WTC11 (cell line): ENCODE results near the gene SPTLC2. TPM values are rescaled to one million over a fixed set of nuclear protein-coding genes. Genes with fewer than 3 reads are reported as not detected.

Source experiments
- ATAC-seq: fragments of 200-7000 bp; cut with Tn5 transposase; 2 replicates; pipeline ENCODE4 v1.10.0; 2021; ENCODE audit warnings: mild to moderate bottlenecking, moderate library complexity
- CTCF ChIA-PET: fragments of 300-600 bp; sonication (Branson Sonifier 250); formaldehyde crosslinking; loops from one replicate; lab custom pipeline; 2021; ENCODE audit warnings: antibody characterized with exemption; lab: Charles Lee
- POLR2A ChIA-PET: fragments of 350-600 bp; sonication (Branson Sonifier 250); formaldehyde crosslinking; loops from one replicate; lab custom pipeline; 2021; ENCODE audit warnings: antibody characterized with exemption; lab: Charles Lee
- DNase-seq: peaks from one replicate; pipeline ENCODE4 v3.0.0; 2021; ENCODE audit warnings: low spot score
- H3K27ac Mint-ChIP-seq: 2 replicates; pipeline ENCODE4 v1.8.0; 2021; ENCODE audit warnings: mixed read lengths
- H3K27me3 Mint-ChIP-seq: 2 replicates; pipeline ENCODE4 v1.8.0; 2021; ENCODE audit warnings: low read depth, mild to moderate bottlenecking, moderate library complexity, mixed read lengths
- H3K36me3 Mint-ChIP-seq: 2 replicates; pipeline ENCODE4 v1.8.0; 2021; ENCODE audit warnings: mixed read lengths
- H3K4me1 Mint-ChIP-seq: 2 replicates; pipeline ENCODE4 v1.8.0; 2022; ENCODE audit warnings: mixed read lengths
- H3K4me3 Mint-ChIP-seq: 2 replicates; pipeline ENCODE4 v1.8.0; 2021; ENCODE audit warnings: mild to moderate bottlenecking, moderate library complexity, mixed read lengths
- H3K9me3 Mint-ChIP-seq: 2 replicates; pipeline ENCODE4 v1.8.0; 2021; ENCODE audit warnings: mixed read lengths
- GTF2I ChIP-seq: fragments of 250-450 bp; sonication (Bioruptor Pico); conservative IDR thresholded peaks from 2 replicates; pipeline ENCODE4 v1.4.0; 2021; ENCODE audit warnings: mild to moderate bottlenecking
- HMGXB4 ChIP-seq: sonication (generic); formaldehyde crosslinking; IDR thresholded peaks from 2 replicates; pipeline ENCODE4 v1.8.1; 2023; ENCODE audit warnings: mild to moderate bottlenecking, moderate library complexity, missing genetic modification reagents
- IRF1 ChIP-seq: sonication (generic); formaldehyde crosslinking; IDR thresholded peaks from 2 replicates; pipeline ENCODE4 v1.8.0; 2023; ENCODE audit warnings: missing genetic modification reagents
- MAX ChIP-seq: sonication (generic); formaldehyde crosslinking; IDR thresholded peaks from 2 replicates; pipeline ENCODE4 v1.8.0; 2022; ENCODE audit warnings: mild to moderate bottlenecking, missing genetic modification reagents
- MLX ChIP-seq: sonication (generic); formaldehyde crosslinking; IDR thresholded peaks from 2 replicates; pipeline ENCODE4 v1.8.1; 2023; ENCODE audit warnings: mild to moderate bottlenecking, missing genetic modification reagents, moderate library complexity
- NFE2L1 ChIP-seq: sonication (generic); formaldehyde crosslinking; IDR thresholded peaks from 2 replicates; pipeline ENCODE4 v1.8.1; 2023; ENCODE audit warnings: missing genetic modification reagents
- RORB ChIP-seq: fragments of 250-450 bp; sonication (Bioruptor Pico); IDR thresholded peaks from 2 replicates; pipeline ENCODE4 v1.9.0; 2021; ENCODE audit warnings: mild to moderate bottlenecking
- SMAD3 ChIP-seq: sonication (generic); formaldehyde crosslinking; IDR thresholded peaks from 2 replicates; pipeline ENCODE4 v1.8.0; 2022; ENCODE audit warnings: missing genetic modification reagents, mild to moderate bottlenecking, borderline replicate concordance
- SMAD4 ChIP-seq: sonication (generic); formaldehyde crosslinking; IDR thresholded peaks from 2 replicates; pipeline ENCODE4 v1.8.0; 2022; ENCODE audit warnings: mild to moderate bottlenecking, missing genetic modification reagents
- SP1 ChIP-seq: sonication (generic); formaldehyde crosslinking; conservative IDR thresholded peaks from 2 replicates; pipeline ENCODE4 v1.8.1; 2022; ENCODE audit warnings: missing genetic modification reagents
- TCF7 ChIP-seq: sonication (generic); formaldehyde crosslinking; IDR thresholded peaks from 2 replicates; pipeline ENCODE4 v1.8.0; 2022; ENCODE audit warnings: mild to moderate bottlenecking, low read depth, missing genetic modification reagents, moderate library complexity
- TP53 ChIP-seq: sonication (generic); formaldehyde crosslinking; IDR thresholded peaks from 2 replicates; pipeline ENCODE4 v1.8.1; 2023; ENCODE audit warnings: mild to moderate bottlenecking, missing genetic modification reagents
- ZNF423 ChIP-seq: fragments of 250-450 bp; sonication (Bioruptor Pico); IDR thresholded peaks from 2 replicates; pipeline ENCODE4 v2.1.2; 2022; ENCODE audit warnings: mild to moderate bottlenecking, moderate library complexity
- ZSCAN18 ChIP-seq: fragments of 250-450 bp; sonication (Bioruptor Pico); IDR thresholded peaks from 2 replicates; pipeline ENCODE4 v2.1.2; 2022; ENCODE audit warnings: mild to moderate bottlenecking, moderate library complexity
- total RNA-seq: library from RNA; stranded (reverse); gene quantifications from 3 replicates; pipeline ENCODE4 v1.2.3, GENCODE V29; 2021
- TF ChIP-seq, protein P1 (sequence below): sonication (generic); formaldehyde crosslinking; IDR thresholded peaks from 2 replicates; pipeline ENCODE4 v1.8.1; 2022; ENCODE audit warnings: mild to moderate bottlenecking, moderate library complexity, missing genetic modification reagents
- TF ChIP-seq, protein P2 (sequence below): sonication (generic); formaldehyde crosslinking; IDR thresholded peaks from 2 replicates; pipeline ENCODE4 v1.8.0; 2023; ENCODE audit warnings: mild to moderate bottlenecking, missing genetic modification reagents
- TF ChIP-seq, protein P3 (sequence below): sonication (generic); formaldehyde crosslinking; IDR thresholded peaks from 2 replicates; pipeline ENCODE4 v1.8.1; 2022; ENCODE audit warnings: low read depth, mild to moderate bottlenecking, moderate library complexity, missing genetic modification reagents, borderline replicate concordance
- TF ChIP-seq, protein P4 (sequence below): sonication (generic); formaldehyde crosslinking; IDR thresholded peaks from 2 replicates; pipeline ENCODE4 v1.8.1; 2022; ENCODE audit warnings: mild to moderate bottlenecking, missing genetic modification reagents, moderate library complexity, borderline replicate concordance
- TF ChIP-seq, protein P5 (sequence below): fragments of 250-450 bp; sonication (Bioruptor Pico); IDR thresholded peaks from 2 replicates; pipeline ENCODE4 v1.9.0; 2021; ENCODE audit warnings: mild to moderate bottlenecking

The SPTLC2 gene
- total RNA-seq, 1 experiment from 2014 or later = 40.1 TPM

DNA sequence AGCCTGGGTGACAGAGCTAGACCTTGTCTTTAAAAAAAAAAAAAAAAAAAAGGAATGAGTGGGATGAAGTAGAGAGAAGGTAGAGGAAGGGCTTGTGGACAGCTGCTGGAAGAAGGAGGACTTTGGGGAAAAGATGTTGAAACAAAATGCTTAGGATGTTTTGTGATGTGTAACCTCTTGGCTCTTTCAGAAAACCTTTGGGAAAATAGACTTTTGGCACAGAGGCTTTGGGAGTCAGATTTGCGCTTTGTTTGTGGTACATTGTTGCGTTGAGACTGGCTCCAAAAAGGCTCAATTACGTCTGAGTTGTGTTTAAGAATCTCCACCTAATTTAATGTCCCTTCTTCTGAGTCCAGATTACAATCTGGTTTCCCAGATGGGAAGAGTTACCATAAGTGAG lies 32.9 kb upstream of the SPTLC2 start:
- no peak overlapping the region for H3K27ac Mint-ChIP-seq
- peaks cover 10% of the 10 kb centered on the region for H3K9me3 Mint-ChIP-seq
- peaks cover 10% of the 10 kb centered on the region for H3K27me3 Mint-ChIP-seq
- H3K4me1 Mint-ChIP-seq = peaks cover 13% of the 10 kb centered on the region
- DNase-seq (no peak), ATAC-seq (no peak)
- H3K4me3 Mint-ChIP-seq = no peak overlapping the region
- ChIA-PET POLR2A (no interaction called here), CTCF (no interaction called here)
- no peaks in the 10 kb centered on the region for H3K36me3 Mint-ChIP-seq
- TF ChIP-seq TP53 (CRISPR knock-in tag) = no peak
- no peak for TF ChIP-seq HMGXB4 (CRISPR knock-in tag)
- no peak for TF ChIP-seq SP1
- TF ChIP-seq, protein P1, sequence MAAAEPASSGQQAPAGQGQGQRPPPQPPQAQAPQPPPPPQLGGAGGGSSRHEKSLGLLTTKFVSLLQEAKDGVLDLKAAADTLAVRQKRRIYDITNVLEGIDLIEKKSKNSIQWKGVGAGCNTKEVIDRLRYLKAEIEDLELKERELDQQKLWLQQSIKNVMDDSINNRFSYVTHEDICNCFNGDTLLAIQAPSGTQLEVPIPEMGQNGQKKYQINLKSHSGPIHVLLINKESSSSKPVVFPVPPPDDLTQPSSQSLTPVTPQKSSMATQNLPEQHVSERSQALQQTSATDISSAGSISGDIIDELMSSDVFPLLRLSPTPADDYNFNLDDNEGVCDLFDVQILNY (CRISPR knock-in tag) = no peak
- TF ChIP-seq TCF7 (CRISPR knock-in tag) = no peak
- TF ChIP-seq, protein P2, sequence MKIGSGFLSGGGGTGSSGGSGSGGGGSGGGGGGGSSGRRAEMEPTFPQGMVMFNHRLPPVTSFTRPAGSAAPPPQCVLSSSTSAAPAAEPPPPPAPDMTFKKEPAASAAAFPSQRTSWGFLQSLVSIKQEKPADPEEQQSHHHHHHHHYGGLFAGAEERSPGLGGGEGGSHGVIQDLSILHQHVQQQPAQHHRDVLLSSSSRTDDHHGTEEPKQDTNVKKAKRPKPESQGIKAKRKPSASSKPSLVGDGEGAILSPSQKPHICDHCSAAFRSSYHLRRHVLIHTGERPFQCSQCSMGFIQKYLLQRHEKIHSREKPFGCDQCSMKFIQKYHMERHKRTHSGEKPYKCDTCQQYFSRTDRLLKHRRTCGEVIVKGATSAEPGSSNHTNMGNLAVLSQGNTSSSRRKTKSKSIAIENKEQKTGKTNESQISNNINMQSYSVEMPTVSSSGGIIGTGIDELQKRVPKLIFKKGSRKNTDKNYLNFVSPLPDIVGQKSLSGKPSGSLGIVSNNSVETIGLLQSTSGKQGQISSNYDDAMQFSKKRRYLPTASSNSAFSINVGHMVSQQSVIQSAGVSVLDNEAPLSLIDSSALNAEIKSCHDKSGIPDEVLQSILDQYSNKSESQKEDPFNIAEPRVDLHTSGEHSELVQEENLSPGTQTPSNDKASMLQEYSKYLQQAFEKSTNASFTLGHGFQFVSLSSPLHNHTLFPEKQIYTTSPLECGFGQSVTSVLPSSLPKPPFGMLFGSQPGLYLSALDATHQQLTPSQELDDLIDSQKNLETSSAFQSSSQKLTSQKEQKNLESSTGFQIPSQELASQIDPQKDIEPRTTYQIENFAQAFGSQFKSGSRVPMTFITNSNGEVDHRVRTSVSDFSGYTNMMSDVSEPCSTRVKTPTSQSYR = no peak
- TF ChIP-seq, protein P3, sequence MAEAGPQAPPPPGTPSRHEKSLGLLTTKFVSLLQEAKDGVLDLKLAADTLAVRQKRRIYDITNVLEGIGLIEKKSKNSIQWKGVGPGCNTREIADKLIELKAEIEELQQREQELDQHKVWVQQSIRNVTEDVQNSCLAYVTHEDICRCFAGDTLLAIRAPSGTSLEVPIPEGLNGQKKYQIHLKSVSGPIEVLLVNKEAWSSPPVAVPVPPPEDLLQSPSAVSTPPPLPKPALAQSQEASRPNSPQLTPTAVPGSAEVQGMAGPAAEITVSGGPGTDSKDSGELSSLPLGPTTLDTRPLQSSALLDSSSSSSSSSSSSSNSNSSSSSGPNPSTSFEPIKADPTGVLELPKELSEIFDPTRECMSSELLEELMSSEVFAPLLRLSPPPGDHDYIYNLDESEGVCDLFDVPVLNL (CRISPR knock-in tag) = no peak
- TF ChIP-seq, protein P4, sequence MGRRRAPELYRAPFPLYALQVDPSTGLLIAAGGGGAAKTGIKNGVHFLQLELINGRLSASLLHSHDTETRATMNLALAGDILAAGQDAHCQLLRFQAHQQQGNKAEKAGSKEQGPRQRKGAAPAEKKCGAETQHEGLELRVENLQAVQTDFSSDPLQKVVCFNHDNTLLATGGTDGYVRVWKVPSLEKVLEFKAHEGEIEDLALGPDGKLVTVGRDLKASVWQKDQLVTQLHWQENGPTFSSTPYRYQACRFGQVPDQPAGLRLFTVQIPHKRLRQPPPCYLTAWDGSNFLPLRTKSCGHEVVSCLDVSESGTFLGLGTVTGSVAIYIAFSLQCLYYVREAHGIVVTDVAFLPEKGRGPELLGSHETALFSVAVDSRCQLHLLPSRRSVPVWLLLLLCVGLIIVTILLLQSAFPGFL (CRISPR knock-in tag) = no peak
- TF ChIP-seq MAX (CRISPR knock-in tag) = no peak
- no peak for TF ChIP-seq SMAD4 (CRISPR knock-in tag)
- TF ChIP-seq NFE2L1 (CRISPR knock-in tag) = no peak
- no peak for TF ChIP-seq ZSCAN18 (CRISPR knock-in tag)
- TF ChIP-seq ZNF423 (CRISPR knock-in tag) = no peak
- TF ChIP-seq SMAD3 (CRISPR knock-in tag) = no peak
- no peak for TF ChIP-seq MLX (CRISPR knock-in tag)
- no peak for TF ChIP-seq IRF1
- no peak for TF ChIP-seq GTF2I (CRISPR knock-in tag)
- TF ChIP-seq RORB (CRISPR knock-in tag) = no peak
- TF ChIP-seq, protein P5, sequence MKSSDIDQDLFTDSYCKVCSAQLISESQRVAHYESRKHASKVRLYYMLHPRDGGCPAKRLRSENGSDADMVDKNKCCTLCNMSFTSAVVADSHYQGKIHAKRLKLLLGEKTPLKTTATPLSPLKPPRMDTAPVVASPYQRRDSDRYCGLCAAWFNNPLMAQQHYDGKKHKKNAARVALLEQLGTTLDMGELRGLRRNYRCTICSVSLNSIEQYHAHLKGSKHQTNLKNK (CRISPR knock-in tag) = no peak
